ENCODE results near the gene CDX1.

CDX1 gene

DNA sequence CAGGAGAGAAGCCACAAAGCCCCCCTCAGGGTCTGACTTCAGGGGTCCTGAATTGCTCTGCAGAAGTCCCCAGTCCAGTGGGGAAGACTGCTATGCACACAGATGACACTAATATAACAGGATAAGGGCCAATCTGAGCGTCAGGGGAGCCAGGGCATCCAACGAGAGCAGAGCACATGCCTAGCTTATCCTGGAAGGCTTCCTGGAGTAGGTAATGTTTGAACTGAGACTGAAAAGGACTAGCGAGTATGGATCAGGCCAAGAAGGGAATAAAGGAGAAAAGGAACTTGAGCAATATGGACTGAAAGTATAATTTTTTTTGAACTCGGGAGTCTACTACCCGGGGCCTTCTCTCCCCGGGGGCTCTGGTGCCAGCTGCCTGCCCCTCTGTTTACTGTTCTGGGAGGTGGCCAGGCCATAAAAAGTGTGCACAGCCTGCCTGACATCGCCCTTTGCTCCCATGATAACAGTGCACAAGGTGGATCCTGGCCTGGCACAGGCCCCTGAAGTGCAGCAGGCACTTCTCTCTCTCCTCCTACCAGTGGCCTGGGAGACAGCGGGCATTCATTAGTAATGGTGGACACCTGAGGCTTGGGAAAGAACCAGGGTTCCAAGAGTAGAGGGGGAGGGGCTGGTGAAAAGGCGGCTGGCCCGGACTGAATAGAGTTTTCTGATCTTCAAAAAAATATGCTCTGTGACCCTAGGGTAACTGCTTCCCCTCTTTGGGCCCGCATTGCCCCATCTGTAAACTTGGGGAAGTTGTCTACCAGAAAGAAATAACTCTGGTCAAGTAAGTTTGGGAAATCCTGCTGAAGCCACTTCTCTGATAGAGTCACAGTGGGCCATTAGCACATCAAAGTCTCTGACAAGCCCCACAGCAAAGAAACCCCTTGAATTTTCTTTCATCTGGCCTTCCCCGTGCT, 18.7 kb downstream of the CDX1 start:
- DNase-seq, result no peak

DNA sequence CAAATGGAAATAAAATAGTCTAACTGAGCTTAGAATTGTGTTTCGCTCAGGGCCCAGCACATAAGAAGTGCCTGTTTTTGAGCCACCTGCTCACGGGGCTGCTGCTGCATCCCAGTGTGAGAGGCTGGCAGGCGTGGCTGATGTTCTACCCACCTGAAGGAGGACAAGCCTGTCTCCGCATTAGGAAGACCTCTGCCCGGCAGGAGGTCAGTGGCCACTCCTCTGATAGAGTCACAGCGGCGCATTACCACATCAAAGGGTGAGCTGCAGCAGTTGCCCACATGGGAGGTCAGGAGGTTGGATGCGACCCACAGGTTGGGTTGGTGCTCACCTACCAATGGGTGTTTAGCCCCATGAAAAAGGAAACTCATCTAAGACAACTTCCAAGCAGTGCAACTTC, 19.6 kb downstream of the CDX1 start:
- no peak for DNase-seq

DNA sequence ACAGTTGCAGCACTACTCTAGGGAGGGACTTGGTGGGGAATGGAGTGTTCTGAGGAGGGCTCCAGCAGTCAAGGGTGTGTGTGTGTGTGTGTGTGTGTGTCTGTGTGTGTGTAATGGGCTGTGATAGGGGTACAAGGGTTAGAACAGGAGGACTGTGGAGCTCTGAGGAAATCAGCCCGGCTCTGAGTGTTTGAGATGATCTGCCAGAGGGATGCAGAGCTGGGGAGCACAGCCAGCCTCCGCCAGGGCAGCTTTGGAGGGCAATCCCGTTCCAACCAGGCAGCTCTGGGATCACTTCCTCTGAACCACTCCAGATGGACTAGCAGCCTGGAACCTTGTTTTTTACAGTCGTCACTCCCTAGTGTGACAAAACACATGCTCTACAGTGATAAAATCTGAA, 20.3 kb downstream of the CDX1 start:
- no peak for DNase-seq

DNA sequence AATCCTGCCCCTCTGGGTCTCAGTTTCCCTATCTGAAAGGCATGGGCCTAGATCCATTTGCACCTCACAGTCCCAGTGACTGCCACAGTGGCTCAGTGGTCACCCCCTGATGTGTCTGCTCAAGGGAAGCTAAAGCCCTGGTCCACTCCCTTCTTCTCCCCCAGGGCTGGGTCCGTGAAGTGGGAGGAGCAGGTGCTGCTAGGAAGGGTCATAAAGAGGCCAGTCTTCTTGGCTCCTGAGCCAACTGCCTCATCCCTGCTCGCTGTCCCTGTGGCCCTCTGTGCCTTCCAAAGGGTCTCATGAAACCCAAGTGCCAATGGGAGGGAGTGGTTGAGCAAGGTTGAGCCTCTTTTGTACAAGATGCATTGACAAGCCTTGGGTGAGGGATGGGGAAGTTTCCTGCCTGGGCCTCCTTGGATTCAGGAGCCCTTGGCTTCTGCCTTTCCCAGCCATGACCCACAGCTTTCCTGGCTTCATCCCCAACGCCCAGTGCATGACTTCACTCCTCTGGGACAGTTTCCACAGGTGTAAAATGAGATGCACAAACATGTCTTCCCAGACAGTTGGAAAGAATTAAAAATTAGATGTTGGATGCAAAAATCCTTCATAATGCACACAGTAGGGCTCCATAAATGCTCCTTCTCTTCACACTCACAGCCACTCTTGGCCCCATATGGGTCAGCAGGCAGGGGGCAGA, 21.7 kb downstream of the CDX1 start:
- no peak for DNase-seq

DNA sequence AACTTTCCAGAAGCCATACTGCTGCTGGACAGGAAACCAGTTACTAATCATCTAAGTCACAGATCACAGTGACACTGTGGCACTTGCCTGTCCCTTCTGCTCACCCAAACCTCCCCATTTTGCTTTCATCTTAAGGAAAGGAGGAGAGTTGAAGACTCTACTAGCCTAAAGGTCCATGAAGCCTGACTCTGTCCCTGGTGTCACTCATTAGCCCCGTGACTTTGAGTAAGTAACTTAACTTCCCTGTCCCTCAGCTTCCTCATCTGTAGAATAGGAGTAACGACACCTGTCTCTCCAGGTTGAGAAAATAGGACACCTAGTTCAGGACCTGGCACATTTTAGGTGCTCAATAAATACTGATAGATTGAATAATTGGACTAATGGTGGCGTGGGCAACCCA, 22.7 kb downstream of the CDX1 start:
- DNase-seq, result no peak

DNA sequence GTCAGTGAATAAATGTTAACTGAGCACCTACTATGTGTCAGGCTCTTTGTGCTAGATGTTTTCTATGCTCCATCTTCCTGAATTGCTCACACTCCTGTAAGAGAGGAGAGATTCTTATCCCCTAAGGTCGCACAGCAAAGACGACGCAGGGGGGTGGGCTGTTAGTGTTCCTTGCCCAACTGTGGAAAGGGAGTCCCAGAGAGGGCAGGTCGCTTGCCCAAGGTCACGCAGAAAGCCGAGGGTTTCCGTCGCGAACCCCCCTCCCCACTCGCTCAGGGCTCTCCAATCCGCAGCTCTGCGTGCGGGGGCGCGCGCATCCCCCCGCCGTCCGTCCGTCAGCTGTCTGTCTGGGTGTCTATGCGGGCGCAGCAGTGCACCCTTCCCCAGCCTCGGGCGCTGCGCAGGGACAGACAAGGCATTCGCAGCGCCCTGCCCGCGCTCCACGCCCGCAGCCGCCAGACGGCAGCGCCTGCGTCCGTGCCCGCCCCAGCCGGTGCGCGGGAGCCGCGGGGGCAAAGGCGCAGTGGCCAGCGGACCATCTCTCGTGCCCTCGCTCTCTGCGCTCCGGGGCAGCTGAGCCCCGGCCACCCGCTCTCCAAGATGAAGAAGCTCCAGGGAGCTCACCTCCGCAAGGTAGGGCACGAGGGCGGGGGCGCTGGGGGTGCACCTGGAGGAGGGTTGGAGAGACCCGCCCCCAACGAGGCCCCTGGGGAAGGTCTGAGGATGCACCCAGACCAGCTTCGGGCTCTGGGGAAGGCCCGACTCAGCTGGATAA, 23.3 kb downstream of the CDX1 start, which contains the start of gene SLC6A7:
Gene SLC6A7 (plus strand): TSS at position 335 of the 775 bp plus-strand sequence. CDS start 266 bp downstream, at position 601.
- no peak for DNase-seq

DNA sequence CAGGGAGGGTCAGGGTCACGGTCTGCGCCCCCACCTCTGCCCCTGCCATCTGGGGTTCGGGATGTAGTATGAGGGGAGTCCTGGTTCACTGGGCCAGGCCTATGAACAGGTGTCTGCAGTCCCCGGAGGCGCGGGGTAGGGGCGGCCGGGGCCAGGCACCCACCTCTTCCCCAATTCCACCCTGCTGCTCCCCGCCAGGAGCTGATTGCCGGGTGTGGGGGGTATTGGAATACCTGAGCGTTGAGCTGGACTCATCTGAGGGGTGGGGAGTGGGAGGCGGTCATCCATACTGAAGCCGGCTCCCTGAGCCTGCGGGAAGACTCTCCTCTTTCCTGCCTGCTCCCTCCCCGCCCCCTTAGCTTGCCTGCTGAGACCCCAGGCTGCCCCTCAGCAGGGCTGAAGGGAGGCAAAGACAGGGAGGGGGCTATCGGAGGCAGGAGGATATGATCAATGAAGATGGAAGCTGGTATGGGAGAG, 24.0 kb downstream of the CDX1 start:
- no peak for DNase-seq

DNA sequence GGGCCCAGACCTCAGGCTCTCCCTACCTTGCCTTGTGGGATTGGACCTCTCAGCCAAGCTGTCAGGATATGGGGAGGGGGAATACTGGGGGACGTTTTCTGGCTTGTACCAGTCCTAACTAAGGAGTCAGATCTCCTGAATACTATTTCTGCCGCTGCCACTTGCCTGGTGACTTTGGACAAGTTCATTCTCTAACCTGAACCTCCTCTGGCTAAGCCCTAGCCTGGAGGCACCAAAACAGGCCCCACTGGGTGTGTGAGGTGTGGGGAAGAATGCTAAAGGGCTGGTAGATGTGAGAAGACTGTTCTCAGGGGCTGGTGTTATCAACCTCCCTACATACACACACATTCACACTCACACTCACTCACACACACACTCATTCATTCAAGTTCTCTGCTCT, 24.4 kb downstream of the CDX1 start:
- DNase-seq, result no peak

DNA sequence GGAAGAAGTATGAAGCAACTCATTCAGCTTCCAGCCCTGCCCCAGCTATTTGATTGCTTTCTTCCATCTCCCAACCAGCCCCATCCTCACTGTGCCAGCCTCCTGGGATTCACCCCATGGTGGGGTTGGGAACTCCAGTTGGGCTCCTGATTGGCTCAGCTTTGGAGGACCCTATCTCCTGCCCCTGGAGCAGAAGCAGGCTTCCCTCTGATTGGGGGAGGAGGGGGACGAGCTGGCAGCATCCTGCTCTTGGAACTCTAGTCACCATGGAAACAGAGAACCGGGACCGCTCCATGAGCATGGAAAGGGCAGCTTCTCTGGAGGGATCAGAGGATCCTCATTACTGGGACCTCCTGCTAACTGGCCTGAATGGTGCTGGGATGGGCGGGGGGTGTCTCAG, 25.9 kb downstream of the CDX1 start:
- no peak for DNase-seq

DNA sequence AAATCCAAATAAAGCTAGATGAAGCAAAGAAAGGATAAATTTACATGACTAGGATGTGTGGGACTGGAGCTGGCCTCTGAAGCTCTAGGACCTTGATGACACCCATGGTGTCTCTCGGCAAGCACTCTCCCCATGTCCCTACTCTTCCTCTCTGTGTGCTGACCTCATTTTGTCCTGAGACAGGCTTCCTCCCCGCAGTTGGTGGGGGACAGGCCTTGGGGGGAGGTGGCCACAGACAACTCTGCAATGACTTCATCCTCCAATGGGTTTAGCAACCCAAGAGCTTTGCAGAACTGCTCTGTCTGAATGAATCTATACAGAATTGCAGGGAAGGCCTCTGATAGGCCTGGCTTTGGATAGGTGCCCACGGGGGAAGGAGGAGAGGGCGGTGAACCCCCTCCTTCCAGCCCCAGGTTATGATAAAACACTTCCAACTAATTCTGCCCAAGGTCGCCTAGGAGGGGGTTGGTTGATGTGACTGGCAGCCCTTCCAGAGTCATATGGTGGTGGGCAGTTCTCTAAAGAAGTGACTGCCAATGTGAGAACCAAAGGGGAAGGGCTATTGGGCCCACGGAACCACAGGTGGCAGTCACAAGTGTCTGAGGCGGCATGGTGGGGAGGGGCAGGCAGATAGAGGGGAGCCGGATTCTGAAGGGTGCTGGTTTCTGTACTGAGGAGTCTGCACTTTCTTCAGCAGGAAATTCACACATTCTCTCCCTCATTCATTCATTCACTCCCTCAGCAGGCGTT, 29.3 kb downstream of the CDX1 start:
- DNase-seq, result no peak

DNA sequence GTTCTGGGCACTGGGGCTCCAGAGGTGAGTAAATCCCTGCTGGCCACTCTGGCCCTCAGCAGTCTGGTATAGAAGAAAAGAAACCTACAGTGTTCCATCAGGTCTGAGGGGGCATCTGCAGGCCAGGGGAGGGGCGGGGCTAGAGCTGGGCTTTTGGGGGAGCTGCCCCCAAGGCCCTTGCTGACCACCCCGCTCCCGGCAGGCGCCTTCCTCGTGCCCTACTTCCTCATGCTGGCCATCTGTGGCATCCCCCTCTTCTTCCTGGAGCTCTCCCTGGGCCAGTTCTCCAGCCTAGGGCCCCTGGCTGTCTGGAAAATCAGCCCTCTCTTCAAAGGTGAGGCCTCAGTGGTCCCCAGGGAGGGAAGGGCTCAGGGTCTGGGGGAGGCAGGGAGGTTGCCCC, 29.9 kb downstream of the CDX1 start:
- no peak for DNase-seq

DNA sequence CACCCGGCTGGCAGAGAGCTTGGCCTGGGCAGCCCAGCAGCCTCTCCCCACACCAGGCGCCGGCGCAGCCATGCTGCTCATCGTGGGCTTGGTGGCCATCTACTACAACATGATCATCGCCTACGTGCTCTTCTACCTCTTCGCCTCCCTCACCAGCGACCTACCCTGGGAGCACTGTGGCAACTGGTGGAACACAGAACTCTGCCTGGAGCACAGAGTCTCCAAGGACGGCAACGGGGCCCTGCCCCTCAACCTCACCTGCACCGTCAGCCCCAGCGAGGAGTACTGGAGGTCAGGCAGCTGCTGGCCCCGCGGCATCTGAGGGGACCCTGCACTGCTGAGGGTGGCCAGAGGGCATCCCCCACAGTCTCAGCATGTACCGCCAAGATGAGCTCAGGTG, 30.4 kb downstream of the CDX1 start:
- no peak for DNase-seq

DNA sequence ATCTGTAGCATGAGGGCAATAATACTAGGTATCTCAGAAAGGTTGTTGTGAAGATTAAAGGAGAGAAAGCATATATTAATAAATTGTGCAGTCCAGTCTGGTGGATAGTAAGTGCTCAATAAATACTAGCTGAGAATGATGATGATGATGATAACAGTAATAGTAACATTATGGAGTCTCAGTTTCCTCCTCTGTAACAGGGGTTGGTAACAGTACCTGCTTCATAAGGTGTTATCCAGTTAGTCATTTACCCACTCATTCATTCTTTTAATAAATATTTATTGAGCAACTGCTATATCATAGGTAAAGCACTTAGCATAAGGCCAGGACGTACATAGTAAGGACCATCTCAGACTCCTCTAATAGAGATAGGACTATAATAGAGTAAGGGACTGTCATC, 30.9 kb downstream of the CDX1 start:
- DNase-seq, result no peak

DNA sequence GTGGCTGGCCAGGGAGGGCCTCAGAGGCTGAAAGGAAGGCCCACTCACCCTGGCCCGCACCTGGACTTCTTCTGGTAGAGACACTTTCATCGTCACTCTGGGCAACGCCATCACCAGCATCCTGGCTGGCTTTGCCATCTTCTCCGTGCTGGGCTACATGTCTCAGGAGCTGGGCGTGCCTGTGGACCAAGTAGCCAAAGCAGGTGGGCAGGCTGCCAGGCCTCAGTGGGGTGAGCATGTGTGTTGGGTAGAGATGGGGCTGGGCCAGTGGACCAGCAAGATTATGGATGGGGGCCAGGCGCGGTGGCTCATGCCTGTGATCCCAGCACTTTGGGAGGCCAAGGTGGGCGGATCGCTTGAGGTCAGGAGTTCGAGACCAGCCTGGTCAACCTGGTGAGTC, 35.9 kb downstream of the CDX1 start:
- DNase-seq, result no peak

DNA sequence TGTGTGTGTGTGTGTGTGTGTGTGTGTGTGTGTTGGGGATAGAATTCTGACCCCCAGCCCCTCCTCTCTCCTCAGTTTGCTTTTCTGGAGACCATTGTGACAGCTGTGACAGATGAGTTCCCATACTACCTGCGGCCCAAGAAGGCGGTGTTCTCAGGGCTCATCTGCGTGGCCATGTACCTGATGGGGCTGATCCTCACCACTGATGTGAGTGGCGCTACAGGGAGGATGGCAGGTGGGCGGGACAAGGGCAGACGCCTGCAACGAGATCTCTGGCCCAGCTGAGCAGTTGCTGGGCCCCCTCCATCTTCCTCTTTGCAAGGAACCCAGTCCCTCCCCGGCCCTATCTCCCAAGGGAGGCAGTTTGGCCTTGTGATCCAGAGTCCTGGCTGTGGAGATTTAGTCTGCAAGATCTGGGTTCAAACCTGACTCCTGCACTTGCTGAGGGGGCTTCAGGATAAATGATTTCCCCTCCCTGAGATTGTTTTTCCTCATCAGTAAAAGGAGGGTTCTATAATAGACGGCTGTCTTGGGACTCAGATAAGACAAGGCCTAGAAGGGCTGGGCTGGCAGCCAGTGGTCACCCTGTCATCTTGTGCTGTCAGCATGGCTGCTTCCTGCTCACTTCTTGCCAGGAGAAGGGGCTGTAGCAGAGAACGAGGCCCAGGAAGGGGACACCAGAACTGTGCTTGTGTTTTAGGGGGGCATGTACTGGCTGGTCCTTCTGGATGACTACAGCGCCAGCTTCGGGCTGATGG, 37.4 kb downstream of the CDX1 start:
- DNase-seq, result no peak

DNA sequence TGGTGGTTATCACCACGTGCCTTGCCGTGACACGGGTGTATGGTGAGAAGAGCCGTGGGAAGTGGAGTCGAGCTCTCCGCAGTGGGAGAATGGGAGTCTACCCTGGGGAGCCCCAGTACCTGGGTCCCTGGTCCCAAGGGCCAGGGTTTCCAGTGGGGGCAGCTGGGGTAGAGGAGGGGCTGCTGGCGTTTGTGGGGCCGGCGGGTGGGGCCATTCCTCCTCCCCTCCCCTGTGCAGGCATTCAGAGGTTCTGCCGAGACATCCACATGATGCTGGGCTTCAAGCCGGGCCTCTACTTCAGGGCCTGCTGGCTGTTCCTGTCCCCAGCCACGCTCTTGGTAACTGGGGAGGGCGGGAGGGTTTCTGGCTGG, 38.0 kb downstream of the CDX1 start:
- DNase-seq, result no peak

DNA sequence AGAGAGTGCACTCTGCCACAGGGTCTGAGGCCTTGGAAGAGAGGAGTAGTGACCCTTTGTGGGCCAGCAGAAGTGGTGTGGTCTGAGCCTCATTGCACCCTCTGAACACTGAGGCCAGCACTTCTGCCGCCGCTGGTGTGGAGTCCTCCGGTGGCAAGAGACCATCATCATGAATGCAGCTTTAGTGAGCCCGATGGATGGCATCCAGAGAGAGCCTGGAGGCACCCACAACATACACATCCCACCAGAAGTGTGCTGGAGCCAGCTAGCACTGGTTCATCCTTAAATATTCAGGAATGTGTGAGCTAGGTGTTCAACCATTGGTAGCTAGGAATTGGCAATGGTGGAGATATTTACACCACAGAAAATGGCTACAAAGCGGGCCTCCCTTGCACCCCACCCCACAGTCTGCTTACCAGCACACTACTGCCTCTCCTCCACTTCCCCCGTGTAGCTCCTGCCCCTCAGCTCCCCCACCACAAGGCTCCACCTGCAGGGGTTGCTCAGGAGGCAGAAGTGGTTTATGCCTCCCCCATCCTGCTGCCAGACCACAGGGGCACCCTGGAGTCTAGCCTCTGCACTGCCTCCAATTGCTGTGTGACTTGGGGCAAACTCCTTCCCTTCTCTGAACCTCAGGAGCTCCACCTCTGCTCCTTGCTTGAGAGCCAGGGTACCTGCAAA, 39.7 kb downstream of the CDX1 start:
- no peak for DNase-seq

DNA sequence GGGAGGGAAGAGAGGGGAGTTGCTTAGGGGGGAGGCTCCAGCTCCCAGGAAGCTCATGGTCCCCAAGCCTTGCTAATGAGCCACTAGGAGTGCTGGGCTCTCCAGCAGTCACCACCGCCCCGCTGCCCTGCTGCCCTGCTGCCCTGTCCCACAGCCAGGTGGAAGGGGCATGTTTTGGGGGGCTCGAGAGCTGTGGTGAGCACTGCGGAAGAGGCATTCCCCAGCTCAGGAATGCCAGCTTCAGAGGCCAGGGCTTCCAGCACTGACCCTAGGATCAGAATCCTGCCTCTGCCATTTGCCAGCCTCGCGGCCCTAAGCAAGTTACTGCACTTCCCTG, 40.2 kb downstream of the CDX1 start:
- no peak for DNase-seq

DNA sequence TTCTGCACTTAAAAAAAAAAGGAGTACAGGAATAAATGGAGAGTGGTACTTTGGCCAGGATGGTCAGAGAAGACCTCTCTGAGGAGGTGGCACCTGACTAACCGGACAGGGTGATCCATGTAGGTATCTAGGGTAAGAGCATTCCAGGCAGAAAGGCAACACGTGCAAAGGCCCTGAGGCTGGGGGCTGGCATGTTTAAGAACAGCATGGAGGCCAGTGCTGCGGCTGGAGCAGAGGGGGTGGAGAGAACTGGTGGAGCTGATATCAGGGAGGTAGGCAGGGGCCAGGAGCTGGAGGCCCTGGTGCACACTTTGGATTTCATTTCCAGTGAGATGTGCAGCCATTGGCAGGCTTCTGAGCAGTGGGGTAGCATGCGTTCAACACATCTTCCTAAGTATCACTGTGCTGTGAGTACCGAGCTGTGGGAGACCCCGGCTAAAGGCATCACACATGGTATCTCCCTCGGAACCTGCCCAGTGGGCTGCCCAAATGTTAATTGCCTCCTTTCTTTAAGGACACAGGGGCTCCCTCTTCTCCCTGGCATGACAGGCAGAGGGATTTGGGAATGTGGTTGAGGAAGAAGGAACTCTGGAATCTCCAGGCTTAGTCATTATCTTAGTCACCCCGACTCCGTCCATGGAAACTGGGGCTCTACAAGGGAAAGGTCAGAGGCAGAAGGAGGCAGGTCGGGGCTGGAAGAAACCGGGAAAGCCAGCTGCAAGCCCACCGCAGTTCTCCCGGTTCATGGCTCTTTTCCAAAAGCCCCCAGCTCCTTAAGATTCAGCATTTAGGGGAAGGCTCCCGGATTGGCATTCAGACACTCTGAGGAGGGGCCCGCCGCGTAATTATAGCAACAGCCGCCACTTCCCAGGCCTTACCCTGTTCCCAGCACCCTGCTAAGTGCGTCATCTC, 41.9 kb downstream of the CDX1 start:
- no peak for DNase-seq

DNA sequence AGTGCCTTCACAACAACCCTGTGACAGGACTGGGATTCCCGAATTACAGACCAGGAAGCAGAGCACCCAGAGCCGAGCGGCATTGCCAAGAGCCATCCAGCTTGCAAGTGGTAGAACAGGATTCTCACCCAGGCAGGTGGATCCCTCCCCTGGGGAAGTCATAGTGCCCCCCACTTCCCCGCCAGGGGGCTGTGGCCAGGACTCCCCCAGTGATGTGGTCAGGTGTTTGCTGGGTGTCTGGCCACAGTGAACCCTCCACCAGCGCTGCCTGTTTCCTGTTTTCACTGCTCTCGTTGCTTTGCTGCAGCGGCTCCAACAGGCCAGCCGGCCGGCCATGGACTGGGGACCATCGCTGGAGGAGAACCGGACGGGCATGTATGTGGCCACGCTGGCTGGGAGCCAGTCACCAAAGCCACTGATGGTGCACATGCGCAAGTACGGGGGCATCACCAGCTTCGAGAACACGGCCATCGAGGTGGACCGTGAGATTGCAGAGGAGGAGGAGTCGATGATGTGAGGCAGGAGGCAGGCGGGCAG, 42.6 kb downstream of the CDX1 start:
- DNase-seq, result no peak
